NB4 (cell line): ENCODE data around the gene CCDC24.

Experiments
- DNase-seq: peaks from one replicate; pipeline ENCODE4 v3.0.0; 2010; ENCODE audit warnings: low read depth
- H3K4me3 ChIP-seq: one replicate; pipeline ENCODE4 v1.5.1; 2011; ENCODE audit warnings: mild to moderate bottlenecking, low read depth, low read length, moderate library complexity
- CTCF ChIP-seq: IDR thresholded peaks from one replicate; pipeline ENCODE4 v1.5.1; 2012; ENCODE audit warnings: low read depth, low read length
- MAX ChIP-seq: IDR thresholded peaks from 2 replicates; pipeline ENCODE4 v1.6.1; 2011; ENCODE audit warnings: low read depth, low read length
- MYC ChIP-seq: IDR thresholded peaks from 2 replicates; pipeline ENCODE4 v1.6.1; 2011; ENCODE audit warnings: low read depth, low read length
- POLR2A ChIP-seq: IDR thresholded peaks from 2 replicates; pipeline ENCODE4 v1.6.1; 2011; ENCODE audit warnings: mild to moderate bottlenecking; ENCODE audit not compliant: insufficient read length; ENCODE audit errors: extremely low read depth

The CCDC24 gene

GRCh38 chr1:44012404-44012803 is 21.0 kb downstream of the CCDC24 start:
- TF ChIP-seq POLR2A (no peak), MYC (no peak), CTCF (no peak), MAX (no peak)
- H3K4me3 ChIP-seq, result no peak overlapping the region
- DNase-seq, result no peak

GRCh38 chr1:44012941-44013609 is 21.7 kb downstream of the CCDC24 start:
- H3K4me3 ChIP-seq, result no peak overlapping the region
- DNase-seq, result peak; percentile 78
- peak; percentile 89 for TF ChIP-seq MAX
- TF ChIP-seq MYC, result peak; percentile 71
- no peak for TF ChIP-seq CTCF
- no peak for TF ChIP-seq POLR2A

GRCh38 chr1:44013949-44014348 is 22.6 kb downstream of the CCDC24 start:
- TF ChIP-seq POLR2A (no peak), CTCF (no peak), MYC (no peak), MAX (no peak)
- no peak overlapping the region for H3K4me3 ChIP-seq
- DNase-seq, result no peak

- no peak for DNase-seq
- no peak overlapping the region for H3K4me3 ChIP-seq
- TF ChIP-seq POLR2A, result no peak
- no peak for TF ChIP-seq MYC
- no peak for TF ChIP-seq MAX
- TF ChIP-seq CTCF, result no peak
These were observed 23.1 kb downstream of the CCDC24 start for GRCh38 chr1:44014365-44015104.

GRCh38 chr1:44015206-44015605 is 23.8 kb downstream of the CCDC24 start:
- DNase-seq, result no peak
- TF ChIP-seq POLR2A (no peak), MYC (no peak), MAX (no peak), CTCF (no peak)
- no peak overlapping the region for H3K4me3 ChIP-seq
